ENCODE results near the gene HEPACAM2.

The HEPACAM2 gene

GRCh38 chr7:93171606-93172226 is 54.6 kb downstream of the HEPACAM2 start:
- TF ChIP-seq FOXM1 (IDR thresholded peaks at IDR 0.05; ENCODE audit: borderline replicate concordance, low read depth) (no peak), ZBTB7A (IDR thresholded peaks at IDR 0.05; ENCODE audit: low read depth) (no peak), TCF12 (IDR thresholded peaks at IDR 0.05; ENCODE audit: low read depth) (no peak), USF1 (IDR thresholded peaks at IDR 0.05) (no peak), MAX (IDR thresholded peaks at IDR 0.05) (no peak), TAF1 (IDR thresholded peaks at IDR 0.05; ENCODE audit: low read depth) (no peak), NFIC (IDR thresholded peaks at IDR 0.05) (no peak), EGR1 (IDR thresholded peaks at IDR 0.05) (no peak), RAD21 (IDR thresholded peaks at IDR 0.05; ENCODE audit: low read depth) (no peak)

- TF ChIP-seq TAF1 (IDR thresholded peaks at IDR 0.05; ENCODE audit: low read depth) = no peak
- TF ChIP-seq TCF12 (IDR thresholded peaks at IDR 0.05; ENCODE audit: low read depth) = no peak
- no peak for TF ChIP-seq NFIC (IDR thresholded peaks at IDR 0.05)
- no peak for TF ChIP-seq EGR1 (IDR thresholded peaks at IDR 0.05)
- no peak for TF ChIP-seq RAD21 (IDR thresholded peaks at IDR 0.05; ENCODE audit: low read depth)
- TF ChIP-seq CEBPB (IDR thresholded peaks at IDR 0.05) = no peak
- no peak for TF ChIP-seq REST (IDR thresholded peaks at IDR 0.05; ENCODE audit: low read depth)
- TF ChIP-seq FOXM1 (IDR thresholded peaks at IDR 0.05; ENCODE audit: borderline replicate concordance, low read depth) = no peak
- TF ChIP-seq EP300 (IDR thresholded peaks at IDR 0.05; ENCODE audit: borderline replicate concordance) = no peak
- no peak for TF ChIP-seq TEAD4 (IDR thresholded peaks at IDR 0.05)
- no peak for TF ChIP-seq MAX (IDR thresholded peaks at IDR 0.05)
- TF ChIP-seq ZBTB7A (IDR thresholded peaks at IDR 0.05; ENCODE audit: low read depth) = no peak
- TF ChIP-seq YY1 (IDR thresholded peaks at IDR 0.05; ENCODE audit: low read depth) = no peak
- TF ChIP-seq USF1 (IDR thresholded peaks at IDR 0.05) = no peak
- TF ChIP-seq CREB1 (IDR thresholded peaks at IDR 0.05; ENCODE audit: low read depth) = no peak
These were observed 60.8 kb downstream of the HEPACAM2 start for GRCh38 chr7:93165447-93165846.

DNA sequence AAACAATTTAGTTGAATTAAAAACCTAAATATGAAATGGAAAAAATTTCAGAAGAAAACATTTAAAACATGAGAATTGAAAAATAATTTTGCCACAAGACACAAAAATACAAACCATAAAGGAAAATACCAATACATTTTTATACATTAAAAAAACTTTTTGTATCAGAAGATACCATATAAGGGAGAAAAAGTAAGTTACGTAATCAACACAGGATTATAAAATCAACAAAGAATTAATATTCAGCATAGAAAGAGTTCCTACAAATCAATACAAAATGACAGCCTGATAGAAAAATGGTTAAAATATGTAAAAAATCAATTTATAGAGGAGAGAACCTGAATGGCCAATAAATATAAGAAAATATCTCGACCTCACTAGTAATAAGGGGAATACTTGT is 61.5 kb downstream of the HEPACAM2 start:
- TF ChIP-seq EGR1 (IDR thresholded peaks at IDR 0.05) (no peak), TCF12 (IDR thresholded peaks at IDR 0.05; ENCODE audit: low read depth) (no peak), CEBPB (IDR thresholded peaks at IDR 0.05) (no peak), NFIC (IDR thresholded peaks at IDR 0.05) (no peak), EP300 (IDR thresholded peaks at IDR 0.05; ENCODE audit: borderline replicate concordance) (no peak)

DNA sequence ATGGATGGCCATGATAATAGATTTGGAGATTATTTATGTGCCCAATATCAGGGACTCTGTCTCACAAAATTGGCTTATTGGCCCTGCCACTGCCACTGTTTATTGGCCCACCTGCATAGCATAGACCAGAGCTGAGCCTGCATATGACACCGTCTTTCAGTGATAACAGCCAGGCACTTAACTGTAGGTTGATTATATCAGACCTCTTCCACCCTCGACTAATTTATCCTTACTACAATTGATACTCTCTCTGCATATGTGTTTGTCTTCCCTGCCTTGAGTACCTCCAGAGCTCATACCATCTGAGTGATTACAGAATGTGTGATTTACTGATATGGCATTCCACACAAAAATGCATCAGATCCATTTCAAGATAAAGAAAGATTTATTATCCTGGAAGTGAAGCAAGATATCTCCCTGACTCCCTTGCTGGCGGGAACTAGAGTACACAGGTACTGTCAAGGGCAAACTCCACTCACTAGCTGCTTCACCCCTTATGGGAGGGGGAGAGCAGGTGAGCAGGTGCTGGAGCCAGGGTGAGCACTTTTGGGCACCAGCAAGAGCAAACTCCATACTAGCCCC is 65.0 kb downstream of the HEPACAM2 start:
- no peak for TF ChIP-seq MAX (IDR thresholded peaks at IDR 0.05)
- no peak for TF ChIP-seq YY1 (IDR thresholded peaks at IDR 0.05; ENCODE audit: low read depth)
- no peak for TF ChIP-seq NFIC (IDR thresholded peaks at IDR 0.05)
- TF ChIP-seq CREB1 (IDR thresholded peaks at IDR 0.05; ENCODE audit: low read depth) = no peak
- no peak for TF ChIP-seq EP300 (IDR thresholded peaks at IDR 0.05; ENCODE audit: borderline replicate concordance)
- no peak for TF ChIP-seq TEAD4 (IDR thresholded peaks at IDR 0.05)
- no peak for TF ChIP-seq EGR1 (IDR thresholded peaks at IDR 0.05)
- no peak for TF ChIP-seq TCF12 (IDR thresholded peaks at IDR 0.05; ENCODE audit: low read depth)
- TF ChIP-seq TAF1 (IDR thresholded peaks at IDR 0.05; ENCODE audit: low read depth) = no peak
- no peak for TF ChIP-seq RAD21 (IDR thresholded peaks at IDR 0.05; ENCODE audit: low read depth)
- TF ChIP-seq CEBPB (IDR thresholded peaks at IDR 0.05) = no peak
- no peak for TF ChIP-seq ZBTB7A (IDR thresholded peaks at IDR 0.05; ENCODE audit: low read depth)
- no peak for TF ChIP-seq USF1 (IDR thresholded peaks at IDR 0.05)
- no peak for TF ChIP-seq FOXM1 (IDR thresholded peaks at IDR 0.05; ENCODE audit: borderline replicate concordance, low read depth)

DNA sequence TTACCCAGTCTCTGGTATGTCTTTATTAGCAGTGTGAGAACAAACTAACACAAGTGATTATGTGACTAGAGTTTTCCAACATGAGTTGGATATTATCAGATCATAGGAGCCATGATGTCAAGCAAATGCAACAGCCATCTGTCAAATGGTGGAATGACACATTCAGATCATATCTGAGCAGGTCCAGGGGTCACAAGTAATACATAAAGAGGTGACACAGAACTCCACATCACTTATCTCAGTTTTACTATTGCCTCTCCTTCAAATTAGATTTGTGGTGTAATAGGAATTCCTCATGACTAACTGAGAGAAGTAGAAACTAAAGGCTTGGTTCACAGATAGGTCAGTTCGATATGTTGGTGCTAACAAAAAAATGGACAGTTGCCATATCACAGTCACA is 65.9 kb downstream of the HEPACAM2 start:
- TF ChIP-seq REST (IDR thresholded peaks at IDR 0.05; ENCODE audit: low read depth) = no peak
- TF ChIP-seq TEAD4 (IDR thresholded peaks at IDR 0.05) = no peak

Data from Ishikawa (cell line).